Measurements from ENCODE around the gene ST14.

GRCh38 chr11:130137999-130138398, 21.6 kb upstream of the ST14 start:
- TF ChIP-seq POLR2AphosphoS5 (IDR thresholded peaks at IDR 0.05; ENCODE audit: low read depth, low read length) (no peak), REST (IDR thresholded peaks at IDR 0.05; ENCODE audit: insufficient read depth in 1 of 2, low read depth in 2 of 2, low read length in 2 of 2) (no peak)
